HepG2 (cell line): ENCODE measurements around the gene UBE2U. TPM values are rescaled to one million over a fixed set of nuclear protein-coding genes. Genes with fewer than 3 reads are reported as not detected.

Experiments used
- ATAC-seq: fragments of 200-7000 bp; cut with Tn5 transposase; 3 replicates; pipeline ENCODE4 v1.9.1; 2020; ENCODE audit warnings: mild to moderate bottlenecking, moderate library complexity
- BruUV-seq: library from RNA; stranded (reverse); fragments of 400-500 nt; replicated peaks from 2 replicates; lab custom pipeline; 2021; lab: Mats Ljungman, UMichigan
- CTCF ChIA-PET: fragments of 300-600 bp; formaldehyde crosslinking; extraction: SDS; loops from one replicate; lab custom pipeline; 2021; ENCODE audit warnings: low total read pairs, inconsistent platforms, low intra/inter-chr PET ratio; lab: Yijun Ruan, JAX
- POLR2A ChIA-PET: fragments of 350-600 bp; sonication (Branson Sonifier 250); formaldehyde crosslinking; loops from one replicate; lab custom pipeline; 2020; ENCODE audit warnings: antibody characterized with exemption, inconsistent platforms; lab: Yijun Ruan, JAX
- DNase-seq: peaks from one replicate; pipeline ENCODE4 v3.0.0-alpha.2; 2015; ENCODE audit warnings: low spot score
- FAIRE-seq: peaks from 3 replicates; lab custom pipeline; 2011; peaks lifted over from hg19 to GRCh38; lab: Jason Lieb, UNC
- H2AFZ ChIP-seq: one replicate; pipeline ENCODE4 v1.6.1; 2011; ENCODE audit warnings: low read length, inconsistent platforms
- H3K27ac ChIP-seq: fragments of 300-600 bp; 3 replicates; pipeline ENCODE4 v1.8.0; 2011; ENCODE audit warnings: mixed run types, mild to moderate bottlenecking, mixed read lengths, low read length, inconsistent platforms; ENCODE audit not compliant: insufficient read depth; ENCODE audit errors: extremely low read length
- H3K27me3 ChIP-seq, 2 experiments: fragments of 200-600 bp in 1 of 2; 2 replicates in 1 of 2; 3 replicates in 1 of 2; pipeline versions ENCODE4 v1.6.0 to v1.8.0; 2011; ENCODE audit warnings: low read length in 2 of 2, mild to moderate bottlenecking in 2 of 2, moderate library complexity in 2 of 2, inconsistent platforms in 1 of 2; ENCODE audit not compliant: insufficient read depth in 2 of 2, control insufficient read depth in 1 of 2
- H3K36me3 ChIP-seq, 2 experiments: fragments of 200-600 bp in 1 of 2; replicated peaks in 1 of 2; 2 replicates in 1 of 2; 3 replicates in 1 of 2; pipeline versions ENCODE4 v1.5.1 to v1.8.0; 2011; ENCODE audit warnings: low read length in 2 of 2, inconsistent platforms in 1 of 2; ENCODE audit not compliant: insufficient read depth in 2 of 2, control insufficient read depth in 1 of 2
- H3K4me1 ChIP-seq: 2 replicates; pipeline ENCODE4 v1.5.1; 2012; ENCODE audit warnings: low read length, inconsistent platforms; ENCODE audit not compliant: insufficient read depth
- H3K4me2 ChIP-seq: 2 replicates; pipeline ENCODE4 v1.6.0; 2011; ENCODE audit warnings: low read depth, low read length, inconsistent platforms
- H3K4me3 ChIP-seq, 3 experiments: fragments of 200-600 bp in 1 of 3; sonication (generic), shearing (Covaris generic) in 1 of 3; replicated peaks in 1 of 3; 2 replicates each; pipeline ENCODE4 v1.5.1; 2011 to 2016; ENCODE audit warnings: low read length in 3 of 3, inconsistent platforms in 2 of 3, low read depth in 2 of 3, mild to moderate bottlenecking in 2 of 3, control low read depth in 1 of 3, mixed read lengths in 1 of 3; ENCODE audit not compliant: insufficient read depth in 1 of 3
- H3K79me2 ChIP-seq: one replicate; pipeline ENCODE4 v1.6.1; 2011; ENCODE audit warnings: low read length, inconsistent platforms; ENCODE audit not compliant: insufficient read depth
- H3K9ac ChIP-seq: 2 replicates; pipeline ENCODE4 v1.6.0; 2011; ENCODE audit warnings: mild to moderate bottlenecking, low read depth, low read length, inconsistent platforms; ENCODE audit not compliant: insufficient read depth
- H3K9me3 ChIP-seq: 2 replicates; pipeline ENCODE4 v1.5.1; 2012; ENCODE audit warnings: mild to moderate bottlenecking, low read length
- H4K20me1 ChIP-seq: 2 replicates; pipeline ENCODE4 v1.6.0; 2011; ENCODE audit warnings: inconsistent platforms, mild to moderate bottlenecking, low read length, moderate library complexity; ENCODE audit not compliant: insufficient read depth
- NFE2L2 ChIP-seq: fragments of 150-350 bp; IDR thresholded peaks from 2 replicates; pipeline ENCODE4 v1.6.1; 2014; ENCODE audit warnings: low read length
- ZBTB20 ChIP-seq: sonication (generic); formaldehyde crosslinking; IDR thresholded peaks from 2 replicates; pipeline ENCODE4 v1.8.1; 2023; ENCODE audit warnings: missing genetic modification reagents, low read depth, mild to moderate bottlenecking, borderline replicate concordance
- ZNF713 ChIP-seq: sonication (generic); formaldehyde crosslinking; IDR thresholded peaks from 2 replicates; pipeline ENCODE4 v1.4.0; 2020; ENCODE audit warnings: mild to moderate bottlenecking, missing genetic modification reagents
- WGBS: methylation state at CpG from one replicate; pipeline ENCODE4 v1.1.6; 2017; ENCODE audit warnings: low lambda C conversion rate; 5-methylcytosine and 5-hydroxymethylcytosine counted together
- in situ Hi-C: cut with HindIII; loops from 2 replicates; pipeline ENCODE4 v1.10.0; 2017; ENCODE audit warnings: low pct_unique_long_range_greater_than_20kb; ENCODE audit not compliant: extremely low pct_ligation_motif_present
- intact Hi-C: fragments of 100-400 bp; cut with micrococcal nuclease; formaldehyde crosslinking; loops from one replicate; pipeline ENCODE4 v1.10.0; 2022; ENCODE audit not compliant: unreplicated experiment
- polyA plus RNA-seq, 8 experiments: library from polyadenylated mRNA; depleted of rRNA in 3 of 8; stranded (reverse) in 7 of 8; unstranded in 1 of 8; fragments of >200 nt; fragmentation: Illumina TruSeq in 4 of 8; extraction: Trizol in 4 of 8; gene quantifications; 2 replicates each; pipeline versions ENCODE4 v1.2.1 to v1.2.3, GENCODE V29; 2011 to 2016; ENCODE audit warnings: low read depth in 4 of 8, missing spikeins in 1 of 8, mixed read lengths in 1 of 8; ENCODE audit not compliant: insufficient read depth in 1 of 8
- total RNA-seq, 5 experiments: library from RNA; depleted of rRNA; stranded (reverse); fragments of >200 nt; fragmentation: Illumina TruSeq; extraction: Trizol; gene quantifications; 2 replicates each; pipeline ENCODE4 v1.2.3, GENCODE V29; 2016; ENCODE audit warnings: low read depth in 1 of 5
- TF ChIP-seq, protein P1 (sequence below), 2 experiments: IDR thresholded peaks; 2 replicates each; pipeline ENCODE4 v1.6.1; 2011 to 2012; ENCODE audit warnings: low read length in 2 of 2, borderline replicate concordance in 1 of 2, low read depth in 1 of 2, mild to moderate bottlenecking in 1 of 2, moderate library complexity in 1 of 2
- TF ChIP-seq, protein P2 (sequence below): sonication (generic); formaldehyde crosslinking; IDR thresholded peaks from 2 replicates; pipeline ENCODE4 v1.5.1; 2020; ENCODE audit warnings: mild to moderate bottlenecking, missing genetic modification reagents, moderate library complexity

Gene UBE2U
- total and polyA plus RNA-seq, 2 of the 13 experiments (the other 11 are each of a cell fraction or from before 2014, with no cell fraction given) = not detected

DNA sequence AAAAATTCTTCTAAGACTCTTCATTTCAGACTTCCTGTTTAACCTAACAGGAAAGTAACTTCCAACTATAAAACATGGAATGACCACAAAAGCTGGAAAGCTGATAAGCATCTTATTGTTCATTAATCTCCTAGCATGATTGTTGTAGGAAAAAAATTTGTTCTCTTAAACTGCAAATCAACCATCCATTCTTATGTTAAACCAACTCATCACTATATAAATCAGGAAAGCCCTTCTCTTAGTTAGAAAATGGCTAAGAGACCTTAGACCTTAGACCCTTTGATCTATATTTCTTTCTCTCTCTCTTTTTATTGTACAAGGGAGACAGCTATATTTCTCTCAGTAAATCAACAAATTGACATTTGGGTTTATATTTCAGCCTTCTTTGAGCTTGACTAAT, 101.4 kb downstream of the UBE2U start (continued):
- TF ChIP-seq, protein P1, sequence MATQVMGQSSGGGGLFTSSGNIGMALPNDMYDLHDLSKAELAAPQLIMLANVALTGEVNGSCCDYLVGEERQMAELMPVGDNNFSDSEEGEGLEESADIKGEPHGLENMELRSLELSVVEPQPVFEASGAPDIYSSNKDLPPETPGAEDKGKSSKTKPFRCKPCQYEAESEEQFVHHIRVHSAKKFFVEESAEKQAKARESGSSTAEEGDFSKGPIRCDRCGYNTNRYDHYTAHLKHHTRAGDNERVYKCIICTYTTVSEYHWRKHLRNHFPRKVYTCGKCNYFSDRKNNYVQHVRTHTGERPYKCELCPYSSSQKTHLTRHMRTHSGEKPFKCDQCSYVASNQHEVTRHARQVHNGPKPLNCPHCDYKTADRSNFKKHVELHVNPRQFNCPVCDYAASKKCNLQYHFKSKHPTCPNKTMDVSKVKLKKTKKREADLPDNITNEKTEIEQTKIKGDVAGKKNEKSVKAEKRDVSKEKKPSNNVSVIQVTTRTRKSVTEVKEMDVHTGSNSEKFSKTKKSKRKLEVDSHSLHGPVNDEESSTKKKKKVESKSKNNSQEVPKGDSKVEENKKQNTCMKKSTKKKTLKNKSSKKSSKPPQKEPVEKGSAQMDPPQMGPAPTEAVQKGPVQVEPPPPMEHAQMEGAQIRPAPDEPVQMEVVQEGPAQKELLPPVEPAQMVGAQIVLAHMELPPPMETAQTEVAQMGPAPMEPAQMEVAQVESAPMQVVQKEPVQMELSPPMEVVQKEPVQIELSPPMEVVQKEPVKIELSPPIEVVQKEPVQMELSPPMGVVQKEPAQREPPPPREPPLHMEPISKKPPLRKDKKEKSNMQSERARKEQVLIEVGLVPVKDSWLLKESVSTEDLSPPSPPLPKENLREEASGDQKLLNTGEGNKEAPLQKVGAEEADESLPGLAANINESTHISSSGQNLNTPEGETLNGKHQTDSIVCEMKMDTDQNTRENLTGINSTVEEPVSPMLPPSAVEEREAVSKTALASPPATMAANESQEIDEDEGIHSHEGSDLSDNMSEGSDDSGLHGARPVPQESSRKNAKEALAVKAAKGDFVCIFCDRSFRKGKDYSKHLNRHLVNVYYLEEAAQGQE (IDR thresholded peaks at IDR 0.05; ENCODE audit: borderline replicate concordance in 1 of 2, low read depth in 1 of 2, low read length in 2 of 2) = no peak

DNA sequence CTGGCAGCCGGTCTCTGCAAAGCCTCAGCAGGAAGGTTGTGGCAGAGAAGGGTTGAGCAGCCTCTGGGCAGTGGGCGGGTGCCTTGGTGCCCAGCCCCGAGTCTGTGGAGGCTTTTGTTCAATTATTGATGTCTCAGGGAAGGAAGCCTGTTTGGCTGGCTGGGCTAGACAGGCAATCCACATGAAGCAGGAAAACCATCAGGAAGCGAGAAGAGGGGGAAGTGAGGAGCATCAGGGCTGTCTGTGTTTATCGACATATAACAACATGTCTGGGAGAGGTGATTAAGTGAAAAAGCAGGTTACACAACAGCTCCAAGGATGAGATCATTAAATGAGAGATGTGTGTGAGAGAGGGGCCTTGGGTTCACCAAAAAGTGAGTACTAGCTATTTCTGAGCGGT, 105.4 kb downstream of the UBE2U start:
- in situ Hi-C loops = no loop called here
- Histone ChIP-seq H3K36me3 (no peaks in the 10 kb centered on the region), H3K4me3 (no peak overlapping the region)
- TF ChIP-seq ZBTB20 (CRISPR knock-in tag) (no peak), ZNF713 (CRISPR knock-in tag) (no peak), NFE2L2 (no peak)
- TF ChIP-seq, protein P2, sequence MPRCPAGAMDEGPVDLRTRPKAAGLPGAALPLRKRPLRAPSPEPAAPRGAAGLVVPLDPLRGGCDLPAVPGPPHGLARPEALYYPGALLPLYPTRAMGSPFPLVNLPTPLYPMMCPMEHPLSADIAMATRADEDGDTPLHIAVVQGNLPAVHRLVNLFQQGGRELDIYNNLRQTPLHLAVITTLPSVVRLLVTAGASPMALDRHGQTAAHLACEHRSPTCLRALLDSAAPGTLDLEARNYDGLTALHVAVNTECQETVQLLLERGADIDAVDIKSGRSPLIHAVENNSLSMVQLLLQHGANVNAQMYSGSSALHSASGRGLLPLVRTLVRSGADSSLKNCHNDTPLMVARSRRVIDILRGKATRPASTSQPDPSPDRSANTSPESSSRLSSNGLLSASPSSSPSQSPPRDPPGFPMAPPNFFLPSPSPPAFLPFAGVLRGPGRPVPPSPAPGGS (CRISPR knock-in tag) = no peak
- TF ChIP-seq, all 625 proteins: peak for 0
- ChIA-PET CTCF (no interaction called here), POLR2A (no interaction called here)
- Histone ChIP-seq H2AFZ (no peak overlapping the region), H3K4me1 (no peaks in the 10 kb centered on the region), H3K4me2 (no peak overlapping the region), H3K79me2 (no peaks in the 10 kb centered on the region), H3K27ac (no peak overlapping the region), H4K20me1 (no peaks in the 10 kb centered on the region), H3K9me3 (no peaks in the 10 kb centered on the region), H3K27me3 (no peaks in the 10 kb centered on the region; a peak in 1 of 5 replicates), H3K9ac (no peak overlapping the region)
- FAIRE-seq = no peak
- BruUV-seq = no TSS peak
- intact Hi-C loops = no loop called here
- 28% methylated on average over 6 of the region's 6 CpGs for WGBS
- no peak for DNase-seq
- ATAC-seq = no peak
